ENCODE results near the gene AGBL1. TPM values are rescaled to one million over a fixed set of nuclear protein-coding genes. Genes with fewer than 3 reads are reported as not detected.

Gene AGBL1
- polyA plus RNA-seq, 4 donors, result 0.01 to 0.04 TPM; not detected in 2

DNA sequence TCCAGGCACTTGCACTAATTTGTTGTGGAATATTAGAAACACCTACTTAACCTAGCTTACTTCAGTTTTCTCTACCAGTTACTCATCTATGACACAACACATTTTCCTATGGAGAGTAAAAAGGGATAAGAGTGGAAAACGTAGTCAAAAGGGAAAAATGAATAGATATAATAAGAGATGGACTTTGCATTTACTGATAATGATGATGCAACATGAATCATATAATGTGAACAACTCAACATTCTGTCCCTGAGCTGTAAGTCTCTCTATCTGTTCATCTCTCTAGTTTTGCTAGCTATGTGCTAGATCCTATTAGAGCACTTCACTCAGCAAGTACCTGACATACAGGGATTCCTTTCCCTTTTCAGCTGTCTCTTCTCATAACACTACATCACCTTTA, 627.1 kb downstream of the AGBL1 start:
- 4 to 43% (median 27%) methylated on average over 1 of the region's 1 CpG for WGBS, 3 donors
- no peaks in the 10 kb centered on the region for H3K4me1 ChIP-seq (ENCODE audit: control insufficient read depth in 3 of 3, insufficient read depth in 2 of 3, low read depth in 1 of 3, low read length in 2 of 3)
- no peaks in the 10 kb centered on the region for H3K36me3 ChIP-seq (ENCODE audit: control insufficient read depth in 3 of 3, insufficient read depth in 2 of 3, low read depth in 1 of 3, low read length in 3 of 3)
- DNase-seq (peak in 1 of 2 donors; percentile 48), FAIRE-seq (no peak)
- H3K27ac ChIP-seq (ENCODE audit: low read depth in 1 of 3, low read length in 2 of 3), result no peak overlapping the region
- H3K9me3 ChIP-seq (ENCODE audit: control insufficient read depth in 2 of 2, insufficient read depth in 1 of 2, low read depth in 1 of 2, low read length in 1 of 2), result no peaks in the 10 kb centered on the region
- H3K27me3 ChIP-seq (ENCODE audit: control insufficient read depth in 3 of 3, insufficient read depth in 3 of 3, low read length in 3 of 3), result no peaks in the 10 kb centered on the region
- H3K4me3 ChIP-seq (ENCODE audit: low read depth in 1 of 3, low read length in 3 of 3), result no peak overlapping the region

DNA sequence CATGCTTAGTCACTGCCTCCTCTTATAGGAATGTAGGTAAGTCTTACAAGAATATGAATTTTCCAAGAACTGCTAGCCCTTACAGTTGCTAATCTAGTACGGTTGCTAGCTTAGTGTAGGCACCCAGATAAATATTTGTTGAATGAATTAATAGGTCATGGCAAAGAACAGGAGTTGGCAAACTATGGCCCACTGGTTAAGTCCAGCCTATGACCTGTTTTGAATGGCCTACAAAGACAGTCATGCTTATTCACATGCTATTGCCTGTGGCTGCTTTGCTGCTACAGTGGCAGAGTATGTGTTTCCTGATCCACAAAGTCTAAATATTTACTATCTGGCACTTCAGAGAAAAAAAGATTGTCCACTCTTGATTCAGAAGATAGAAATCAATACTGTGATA, 631.8 kb downstream of the AGBL1 start:
- no peak overlapping the region for H3K27ac ChIP-seq (ENCODE audit: low read depth in 1 of 3, low read length in 2 of 3)
- FAIRE-seq, result no peak
- 72 to 88% (median 87%) methylated on average over 1 of the region's 1 CpG for WGBS, 3 donors

DNA sequence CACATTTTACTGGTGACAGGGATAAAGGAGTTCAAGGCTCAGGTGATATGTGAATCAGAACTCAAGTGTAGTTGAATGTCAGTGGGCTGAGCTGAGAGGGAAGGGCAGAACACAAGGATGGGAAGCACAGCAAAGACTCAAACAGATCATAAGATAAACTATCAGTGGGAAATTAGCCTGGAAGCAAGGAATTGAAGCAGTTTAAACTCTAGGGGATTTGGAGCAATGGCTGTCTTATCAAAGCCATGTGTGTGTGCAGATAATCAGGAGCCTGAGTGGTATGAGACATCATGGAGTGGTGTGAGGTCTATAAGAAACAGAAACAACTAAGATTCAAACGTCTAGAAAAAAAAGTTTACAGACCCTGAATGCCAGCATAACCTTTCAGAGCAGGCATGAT, 634.6 kb downstream of the AGBL1 start:
- no peaks in the 10 kb centered on the region for H3K4me1 ChIP-seq (ENCODE audit: control insufficient read depth in 3 of 3, insufficient read depth in 2 of 3, low read depth in 1 of 3, low read length in 2 of 3)
- no peaks in the 10 kb centered on the region for H3K9me3 ChIP-seq (ENCODE audit: control insufficient read depth in 2 of 2, insufficient read depth in 1 of 2, low read depth in 1 of 2, low read length in 1 of 2)
- H3K27me3 ChIP-seq (ENCODE audit: control insufficient read depth in 3 of 3, insufficient read depth in 3 of 3, low read length in 3 of 3), result no peaks in the 10 kb centered on the region
- WGBS, 3 donors, result 10 to 12% (median 11%) methylated on average over 1 of the region's 1 CpG
- FAIRE-seq (no peak), DNase-seq (no peak)
- H3K27ac ChIP-seq (ENCODE audit: low read depth in 1 of 3, low read length in 2 of 3), result no peak overlapping the region
- no peak overlapping the region for H3K4me3 ChIP-seq (ENCODE audit: low read depth in 1 of 3, low read length in 3 of 3)
- no peaks in the 10 kb centered on the region for H3K36me3 ChIP-seq (ENCODE audit: control insufficient read depth in 3 of 3, insufficient read depth in 2 of 3, low read depth in 1 of 3, low read length in 3 of 3)

More for the DNA sequence above, 631.8 kb downstream of the AGBL1 start:
- Histone ChIP-seq H3K4me1 (ENCODE audit: control insufficient read depth in 3 of 3, insufficient read depth in 2 of 3, low read depth in 1 of 3, low read length in 2 of 3) (no peaks in the 10 kb centered on the region), H3K9me3 (ENCODE audit: control insufficient read depth in 2 of 2, insufficient read depth in 1 of 2, low read depth in 1 of 2, low read length in 1 of 2) (no peaks in the 10 kb centered on the region), H3K27me3 (ENCODE audit: control insufficient read depth in 3 of 3, insufficient read depth in 3 of 3, low read length in 3 of 3) (no peaks in the 10 kb centered on the region), H3K36me3 (ENCODE audit: control insufficient read depth in 3 of 3, insufficient read depth in 2 of 3, low read depth in 1 of 3, low read length in 3 of 3) (no peaks in the 10 kb centered on the region), H3K4me3 (ENCODE audit: low read depth in 1 of 3, low read length in 3 of 3) (no peak overlapping the region)
- no peak for DNase-seq

DNA sequence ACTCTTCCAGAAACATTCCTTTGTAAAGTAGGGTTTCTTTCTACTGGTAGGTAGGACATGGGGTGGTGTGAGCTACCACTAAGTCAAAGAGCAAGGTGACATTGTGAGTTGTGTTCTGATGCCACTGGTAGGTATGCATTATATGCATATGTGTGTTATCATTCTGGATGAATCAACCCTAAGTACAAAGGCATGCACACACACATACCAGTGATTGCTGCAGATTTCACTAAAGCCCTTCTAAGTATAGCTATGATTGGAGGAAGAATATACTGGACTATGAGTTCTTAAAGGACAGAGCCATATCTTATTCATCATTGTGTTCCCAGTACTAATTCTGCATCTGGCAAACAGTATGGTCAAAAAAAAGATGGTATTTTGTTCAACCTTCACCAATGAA, 646.0 kb downstream of the AGBL1 start:
- no peak overlapping the region for H3K27ac ChIP-seq (ENCODE audit: low read depth in 1 of 3, low read length in 2 of 3)
- H3K27me3 ChIP-seq (ENCODE audit: control insufficient read depth in 3 of 3, insufficient read depth in 3 of 3, low read length in 3 of 3), result no peaks in the 10 kb centered on the region
- no peaks in the 10 kb centered on the region for H3K36me3 ChIP-seq (ENCODE audit: control insufficient read depth in 3 of 3, insufficient read depth in 2 of 3, low read depth in 1 of 3, low read length in 3 of 3)
- no peak for FAIRE-seq
- no peak overlapping the region for H3K4me3 ChIP-seq (ENCODE audit: low read depth in 1 of 3, low read length in 3 of 3)
- no peaks in the 10 kb centered on the region for H3K4me1 ChIP-seq (ENCODE audit: control insufficient read depth in 3 of 3, insufficient read depth in 2 of 3, low read depth in 1 of 3, low read length in 2 of 3)
- H3K9me3 ChIP-seq (ENCODE audit: control insufficient read depth in 2 of 2, insufficient read depth in 1 of 2, low read depth in 1 of 2, low read length in 1 of 2), result no peaks in the 10 kb centered on the region
- no peak for DNase-seq

DNA sequence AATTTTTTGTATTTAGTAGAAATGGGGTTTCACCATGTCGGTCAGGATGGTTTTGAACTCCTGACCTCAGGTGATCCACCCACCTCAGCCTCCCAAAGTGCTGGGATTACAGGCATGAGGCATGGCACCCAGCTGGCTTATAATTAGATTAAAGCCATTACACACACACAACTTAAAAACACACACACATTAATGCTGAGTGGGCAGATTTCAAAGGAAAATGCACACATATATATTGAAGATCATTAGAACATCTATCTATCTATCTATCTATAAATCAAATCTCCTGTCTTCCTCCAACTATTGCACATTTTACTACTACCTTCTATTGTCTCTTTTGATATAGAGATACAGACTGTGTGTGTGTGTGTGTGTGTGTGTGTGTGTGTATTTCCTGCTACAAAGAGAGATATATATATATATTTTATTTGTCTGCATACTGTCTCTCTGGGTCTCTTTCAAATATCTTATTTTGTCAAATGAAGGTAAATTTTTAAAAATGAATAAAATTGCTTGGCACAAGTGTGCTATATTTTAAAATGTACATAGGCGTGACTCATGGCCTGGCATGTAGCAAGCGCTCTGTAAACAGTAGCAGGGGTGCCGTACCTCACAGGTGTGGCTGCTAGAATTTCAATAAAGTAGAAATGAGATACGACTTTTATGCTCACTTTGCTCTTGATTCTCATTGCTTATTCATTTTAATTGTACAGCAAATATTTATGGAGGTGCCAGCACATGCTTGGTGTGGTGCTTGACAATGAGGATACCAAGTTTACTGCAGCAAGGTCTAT, 655.8 kb downstream of the AGBL1 start:
- FAIRE-seq, result no peak
- no peaks in the 10 kb centered on the region for H3K27me3 ChIP-seq (ENCODE audit: control insufficient read depth in 3 of 3, insufficient read depth in 3 of 3, low read length in 3 of 3)
- no peaks in the 10 kb centered on the region for H3K4me1 ChIP-seq (ENCODE audit: control insufficient read depth in 3 of 3, insufficient read depth in 2 of 3, low read depth in 1 of 3, low read length in 2 of 3)
- no peaks in the 10 kb centered on the region for H3K36me3 ChIP-seq (ENCODE audit: control insufficient read depth in 3 of 3, insufficient read depth in 2 of 3, low read depth in 1 of 3, low read length in 3 of 3)
- no peaks in the 10 kb centered on the region for H3K9me3 ChIP-seq (ENCODE audit: control insufficient read depth in 2 of 2, insufficient read depth in 1 of 2, low read depth in 1 of 2, low read length in 1 of 2)
- H3K4me3 ChIP-seq (ENCODE audit: low read depth in 1 of 3, low read length in 3 of 3), result no peak overlapping the region
- peak in 1 of 2 donors; percentile 38 for DNase-seq
- no peak overlapping the region for H3K27ac ChIP-seq (ENCODE audit: low read depth in 1 of 3, low read length in 2 of 3)
- WGBS, 3 donors, result 30 to 66% (median 54%) methylated on average over 5 of the region's 5 CpGs

DNA sequence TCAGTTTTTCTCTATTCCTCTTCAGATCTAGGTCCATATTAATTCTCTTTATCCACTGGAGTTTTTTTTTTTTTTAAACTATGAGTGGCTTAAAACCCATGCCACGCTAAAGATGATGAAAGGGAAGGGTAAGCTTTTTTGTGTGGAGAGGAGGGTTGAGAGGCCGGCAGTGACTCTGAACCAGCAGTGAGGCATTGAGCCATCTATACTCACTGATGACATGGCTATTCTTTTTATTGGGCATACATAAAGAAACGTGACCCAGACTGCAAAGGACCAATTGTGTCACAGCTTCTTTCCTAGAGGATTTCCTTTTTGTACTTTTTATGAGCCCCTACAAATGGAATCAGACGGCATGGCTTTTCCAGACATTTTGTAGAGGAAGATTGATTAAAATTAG, 662.2 kb downstream of the AGBL1 start:
- Histone ChIP-seq H3K4me1 (ENCODE audit: control insufficient read depth in 3 of 3, insufficient read depth in 2 of 3, low read depth in 1 of 3, low read length in 2 of 3) (no peaks in the 10 kb centered on the region), H3K27me3 (ENCODE audit: control insufficient read depth in 3 of 3, insufficient read depth in 3 of 3, low read length in 3 of 3) (no peaks in the 10 kb centered on the region), H3K27ac (ENCODE audit: low read depth in 1 of 3, low read length in 2 of 3) (no peak overlapping the region), H3K4me3 (ENCODE audit: low read depth in 1 of 3, low read length in 3 of 3) (no peak overlapping the region), H3K36me3 (ENCODE audit: control insufficient read depth in 3 of 3, insufficient read depth in 2 of 3, low read depth in 1 of 3, low read length in 3 of 3) (no peaks in the 10 kb centered on the region), H3K9me3 (ENCODE audit: control insufficient read depth in 2 of 2, insufficient read depth in 1 of 2, low read depth in 1 of 2, low read length in 1 of 2) (no peaks in the 10 kb centered on the region)
- WGBS, 3 donors, result 66 to 83% (median 80%) methylated on average over 4 of the region's 4 CpGs
- no peak for FAIRE-seq
- no peak for DNase-seq

DNA sequence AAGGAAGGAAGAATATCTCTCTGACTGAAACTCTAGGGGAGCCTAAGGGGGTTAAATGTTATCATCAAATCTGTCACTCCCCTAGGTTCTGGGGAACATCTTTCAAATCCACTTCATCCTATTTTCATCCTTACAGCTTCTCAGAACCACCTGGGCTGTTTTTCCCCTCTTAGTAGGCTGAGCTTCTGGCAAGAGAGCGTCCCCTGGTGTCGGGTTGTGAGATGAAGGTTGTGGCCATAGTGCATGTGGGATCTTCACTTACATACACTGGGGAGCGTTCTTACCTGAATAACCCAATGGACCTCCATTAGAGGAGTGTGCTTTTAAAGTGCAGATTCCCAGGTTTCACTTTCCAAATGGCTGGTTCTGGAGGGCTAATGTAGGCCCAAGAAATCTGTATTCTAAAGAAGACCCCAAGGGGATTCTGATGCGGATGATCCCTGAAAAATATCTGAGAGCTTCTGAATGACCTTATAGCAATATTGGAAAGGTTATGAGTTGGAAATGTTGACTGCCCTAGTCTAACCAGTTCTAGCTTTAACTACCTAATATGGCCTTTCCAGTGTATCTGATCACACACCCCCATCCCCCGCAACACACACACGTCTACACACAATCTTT, 663.7 kb downstream of the AGBL1 start:
- 58 to 61% (median 60%) methylated on average over 6 of the region's 6 CpGs for WGBS, 3 donors
- peak; percentile 54 to 69 for DNase-seq
- H3K4me1 ChIP-seq (ENCODE audit: control insufficient read depth in 3 of 3, insufficient read depth in 2 of 3, low read depth in 1 of 3, low read length in 2 of 3), result no peaks in the 10 kb centered on the region
- no peak overlapping the region for H3K4me3 ChIP-seq (ENCODE audit: low read depth in 1 of 3, low read length in 3 of 3)
- no peaks in the 10 kb centered on the region for H3K27me3 ChIP-seq (ENCODE audit: control insufficient read depth in 3 of 3, insufficient read depth in 3 of 3, low read length in 3 of 3)
- FAIRE-seq, result no peak
- H3K36me3 ChIP-seq (ENCODE audit: control insufficient read depth in 3 of 3, insufficient read depth in 2 of 3, low read depth in 1 of 3, low read length in 3 of 3), result no peaks in the 10 kb centered on the region
- H3K9me3 ChIP-seq (ENCODE audit: control insufficient read depth in 2 of 2, insufficient read depth in 1 of 2, low read depth in 1 of 2, low read length in 1 of 2), result no peaks in the 10 kb centered on the region
- H3K27ac ChIP-seq (ENCODE audit: low read depth in 1 of 3, low read length in 2 of 3), result no peak overlapping the region

DNA sequence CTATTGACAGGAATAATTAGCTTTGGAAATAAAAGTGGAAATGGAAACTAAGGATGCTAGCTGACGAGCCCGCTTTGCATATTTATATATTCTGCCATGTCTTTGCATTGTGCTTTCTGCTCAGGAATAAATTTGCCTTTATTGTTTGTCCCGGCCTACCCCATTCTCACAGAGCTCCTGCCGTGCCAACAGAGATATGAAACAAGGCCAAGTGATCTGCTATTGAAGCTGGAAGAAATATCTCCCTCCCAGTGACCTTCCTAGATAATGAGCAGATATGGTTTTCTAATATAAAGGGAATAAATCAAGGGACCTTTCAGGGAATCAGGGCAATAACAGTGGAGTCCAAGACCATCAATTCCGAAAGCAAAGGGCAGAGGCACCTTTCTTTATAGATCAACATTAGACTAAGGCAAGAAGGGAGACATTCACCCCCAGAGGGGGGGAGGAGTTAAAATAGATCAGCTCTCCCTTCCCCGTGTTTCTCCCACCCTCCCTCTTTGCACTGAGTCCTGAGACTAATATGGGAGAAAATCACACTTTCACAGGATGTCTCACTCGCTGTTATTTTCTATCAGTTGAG, 664.6 kb downstream of the AGBL1 start:
- no peak for FAIRE-seq

More for the DNA sequence above, 664.6 kb downstream of the AGBL1 start:
- Histone ChIP-seq H3K27me3 (ENCODE audit: control insufficient read depth in 3 of 3, insufficient read depth in 3 of 3, low read length in 3 of 3) (no peaks in the 10 kb centered on the region), H3K9me3 (ENCODE audit: control insufficient read depth in 2 of 2, insufficient read depth in 1 of 2, low read depth in 1 of 2, low read length in 1 of 2) (no peaks in the 10 kb centered on the region), H3K4me1 (ENCODE audit: control insufficient read depth in 3 of 3, insufficient read depth in 2 of 3, low read depth in 1 of 3, low read length in 2 of 3) (no peaks in the 10 kb centered on the region), H3K36me3 (ENCODE audit: control insufficient read depth in 3 of 3, insufficient read depth in 2 of 3, low read depth in 1 of 3, low read length in 3 of 3) (no peaks in the 10 kb centered on the region), H3K4me3 (ENCODE audit: low read depth in 1 of 3, low read length in 3 of 3) (no peak overlapping the region), H3K27ac (ENCODE audit: low read depth in 1 of 3, low read length in 2 of 3) (no peak overlapping the region)
- no peak for DNase-seq
- 53 to 75% (median 62%) methylated on average over 7 of the region's 7 CpGs for WGBS, 3 donors
